HEK293 (cell line): ENCODE data around the gene SIRT7.

Experiments used
- BCL11A ChIP-seq: fragments of 450-650 bp; formaldehyde crosslinking; IDR thresholded peaks from 2 replicates; pipeline ENCODE4 v1.5.1; 2016; ENCODE audit warnings: low read depth, missing biosample characterization, missing genetic modification characterization
- FEZF1 ChIP-seq: fragments of 450-650 bp; formaldehyde crosslinking; IDR thresholded peaks from 2 replicates; pipeline ENCODE4 v1.5.1; 2016; ENCODE audit warnings: missing biosample characterization, missing genetic modification characterization
- HOXA7 ChIP-seq: sonication (generic); formaldehyde crosslinking; IDR thresholded peaks from 2 replicates; pipeline ENCODE4 v1.8.1; 2022; ENCODE audit warnings: missing genetic modification reagents, borderline replicate concordance
- IKZF3 ChIP-seq: fragments of 450-650 bp; IDR thresholded peaks from 2 replicates; pipeline ENCODE4 v1.5.0; 2018; ENCODE audit warnings: missing biosample characterization, mild to moderate bottlenecking, missing genetic modification characterization, moderate library complexity
- PRDM2 ChIP-seq: fragments of 450-650 bp; formaldehyde crosslinking; IDR thresholded peaks from 2 replicates; pipeline ENCODE4 v1.5.1; 2016; ENCODE audit warnings: missing biosample characterization, missing genetic modification characterization, borderline replicate concordance
- SALL2 ChIP-seq: fragments of 450-650 bp; formaldehyde crosslinking; IDR thresholded peaks from 2 replicates; pipeline ENCODE4 v1.5.0; 2017; ENCODE audit warnings: missing biosample characterization, mild to moderate bottlenecking, missing genetic modification characterization, borderline replicate concordance
- ZNF148 ChIP-seq: fragments of 450-650 bp; formaldehyde crosslinking; IDR thresholded peaks from 2 replicates; pipeline ENCODE4 v1.5.0; 2017; ENCODE audit warnings: missing biosample characterization, missing genetic modification characterization, borderline replicate concordance
- ZNF155 ChIP-seq: fragments of 450-650 bp; formaldehyde crosslinking; IDR thresholded peaks from 2 replicates; pipeline ENCODE4 v1.5.1; 2016; ENCODE audit warnings: missing biosample characterization, missing genetic modification characterization
- ZNF211 ChIP-seq: fragments of 450-650 bp; formaldehyde crosslinking; IDR thresholded peaks from 2 replicates; pipeline ENCODE4 v1.5.1; 2016; ENCODE audit warnings: low read depth, missing biosample characterization, missing genetic modification characterization
- ZNF221 ChIP-seq: fragments of 450-650 bp; formaldehyde crosslinking; IDR thresholded peaks from 2 replicates; pipeline ENCODE4 v1.5.1; 2017; ENCODE audit warnings: missing biosample characterization, missing genetic modification characterization, borderline replicate concordance
- ZNF341 ChIP-seq: fragments of 450-650 bp; formaldehyde crosslinking; IDR thresholded peaks from 2 replicates; pipeline ENCODE4; 2016; ENCODE audit warnings: low read depth, missing biosample characterization, missing genetic modification characterization
- ZNF433 ChIP-seq: fragments of 450-650 bp; formaldehyde crosslinking; IDR thresholded peaks from 2 replicates; pipeline ENCODE4 v1.5.1; 2016; ENCODE audit warnings: missing biosample characterization, missing genetic modification characterization, low read depth
- ZNF449 ChIP-seq: fragments of 450-650 bp; formaldehyde crosslinking; IDR thresholded peaks from 2 replicates; pipeline ENCODE4 v1.5.1; 2017; ENCODE audit warnings: missing biosample characterization, mild to moderate bottlenecking, missing genetic modification characterization, moderate library complexity
- ZNF626 ChIP-seq: fragments of 450-650 bp; sonication (Bioruptor Pico); formaldehyde crosslinking; IDR thresholded peaks from 2 replicates; pipeline ENCODE4 v1.5.1; 2018; ENCODE audit warnings: missing biosample characterization, missing genetic modification characterization, inconsistent platforms
- ZNF639 ChIP-seq: fragments of 450-650 bp; formaldehyde crosslinking; IDR thresholded peaks from 2 replicates; pipeline ENCODE4 v1.5.1; 2016; ENCODE audit warnings: missing biosample characterization, missing genetic modification characterization
- ZNF837 ChIP-seq: fragments of 450-650 bp; formaldehyde crosslinking; IDR thresholded peaks from 2 replicates; pipeline ENCODE4 v1.5.1; 2016; ENCODE audit warnings: missing biosample characterization, missing genetic modification characterization

The SIRT7 gene

GRCh38 chr17:81962499-81963441 is 44.8 kb upstream of the SIRT7 start (continued):
- TF ChIP-seq ZNF639 (no peak), ZNF341 (tag by site-specific recombination) (peak; percentile 58), ZNF837 (tag by site-specific recombination) (no peak), ZNF433 (tag by site-specific recombination) (no peak), PRDM2 (no peak), BCL11A (tag by site-specific recombination) (no peak), ZNF211 (tag by site-specific recombination) (no peak), ZNF449 (tag by site-specific recombination) (no peak), ZNF626 (no peak), SALL2 (tag by site-specific recombination) (no peak), IKZF3 (tag by site-specific recombination) (peak; percentile 37; the same call in 1 of the 2 replicates), ZNF155 (no peak), HOXA7 (CRISPR knock-in tag) (no peak), ZNF221 (no peak), ZNF148 (tag by site-specific recombination) (no peak), FEZF1 (no peak)
- TF ChIP-seq, all 188 proteins: peak for 4
